Measurements from ENCODE around the gene PODNL1.

DNA sequence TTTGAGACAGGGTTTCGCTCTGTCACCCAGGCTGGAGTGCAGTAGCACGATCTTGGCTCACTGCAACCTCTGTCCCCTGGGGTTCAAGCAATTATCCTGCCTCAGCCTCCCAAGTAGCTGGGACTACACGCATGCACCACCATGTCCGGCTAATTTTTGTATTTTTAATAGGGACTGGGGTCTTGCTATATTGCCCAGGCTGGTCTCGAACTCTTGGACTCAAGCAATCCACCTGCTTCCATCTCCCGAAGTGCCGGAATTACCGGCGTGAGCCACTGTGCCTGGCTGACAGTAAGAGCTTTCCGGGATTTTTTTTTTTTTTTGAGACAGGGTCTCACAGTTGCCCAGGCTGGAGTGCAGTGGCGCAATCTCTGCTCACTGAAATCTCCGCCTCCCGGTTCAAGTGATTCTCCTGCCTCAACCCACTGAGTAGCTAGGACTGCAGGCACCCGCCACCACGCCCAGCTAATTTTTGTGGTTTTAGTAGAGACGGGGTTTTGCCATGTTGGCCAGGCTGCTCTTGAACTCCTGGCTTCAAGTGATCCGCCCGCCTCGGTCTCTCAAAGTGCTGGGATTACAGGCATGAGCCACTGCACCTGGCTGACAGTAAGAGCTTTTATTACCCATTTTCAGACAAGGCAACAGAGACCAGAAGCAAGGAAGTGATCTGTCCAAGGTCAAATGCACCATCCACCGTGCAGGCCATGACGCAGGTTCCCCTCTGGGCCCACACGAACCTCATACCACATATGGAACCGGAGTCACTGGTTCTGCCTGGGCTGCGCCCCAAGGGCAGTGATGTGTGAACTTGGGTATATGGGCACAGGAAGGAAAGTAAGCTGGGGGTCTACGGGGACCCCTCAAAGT lies 46.9 kb upstream of the PODNL1 start:
- TF ChIP-seq, protein P1, sequence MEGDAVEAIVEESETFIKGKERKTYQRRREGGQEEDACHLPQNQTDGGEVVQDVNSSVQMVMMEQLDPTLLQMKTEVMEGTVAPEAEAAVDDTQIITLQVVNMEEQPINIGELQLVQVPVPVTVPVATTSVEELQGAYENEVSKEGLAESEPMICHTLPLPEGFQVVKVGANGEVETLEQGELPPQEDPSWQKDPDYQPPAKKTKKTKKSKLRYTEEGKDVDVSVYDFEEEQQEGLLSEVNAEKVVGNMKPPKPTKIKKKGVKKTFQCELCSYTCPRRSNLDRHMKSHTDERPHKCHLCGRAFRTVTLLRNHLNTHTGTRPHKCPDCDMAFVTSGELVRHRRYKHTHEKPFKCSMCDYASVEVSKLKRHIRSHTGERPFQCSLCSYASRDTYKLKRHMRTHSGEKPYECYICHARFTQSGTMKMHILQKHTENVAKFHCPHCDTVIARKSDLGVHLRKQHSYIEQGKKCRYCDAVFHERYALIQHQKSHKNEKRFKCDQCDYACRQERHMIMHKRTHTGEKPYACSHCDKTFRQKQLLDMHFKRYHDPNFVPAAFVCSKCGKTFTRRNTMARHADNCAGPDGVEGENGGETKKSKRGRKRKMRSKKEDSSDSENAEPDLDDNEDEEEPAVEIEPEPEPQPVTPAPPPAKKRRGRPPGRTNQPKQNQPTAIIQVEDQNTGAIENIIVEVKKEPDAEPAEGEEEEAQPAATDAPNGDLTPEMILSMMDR (IDR thresholded peaks at IDR 0.05), result no peak
- TF ChIP-seq POLR2A (IDR thresholded peaks at IDR 0.05), result no peak

Measured in Peyer's patch (tissue), 4 donors.